Activated CD4-positive, alpha-beta memory T cell treated with anti-CD3 and anti-CD28 coated beads, Interleukin-2, amount 10 ng/mL, durations not matched to agents 7 days and 5 days (primary cell): ENCODE results near the gene DICER1. TPM values are rescaled to one million over a fixed set of nuclear protein-coding genes. Genes with fewer than 3 reads are reported as not detected.
"Not testable (repeated sequence)": the region's sequence is repeated elsewhere in the genome, so short reads cannot be mapped to it uniquely, and the experiment has no call there.

Experiments
- CTCF ChIA-PET: fragments of 350-600 bp; sonication (Branson Sonifier 250); formaldehyde crosslinking; loops from one replicate; lab custom pipeline; 2021; ENCODE audit warnings: antibody characterized with exemption, inconsistent platforms; lab: Charles Lee
- POLR2A ChIA-PET: fragments of 350-600 bp; sonication (Branson Sonifier 250); formaldehyde crosslinking; loops from one replicate; lab custom pipeline; 2021; ENCODE audit warnings: antibody characterized with exemption; lab: Charles Lee
- DNase-seq: peaks from one replicate; pipeline ENCODE4 v3.0.0-alpha.2; 2020
- H3K27ac Mint-ChIP-seq: one replicate; pipeline ENCODE4 v1.8.0; 2021; ENCODE audit warnings: mild to moderate bottlenecking, mixed read lengths
- H3K27me3 Mint-ChIP-seq: one replicate; pipeline ENCODE4 v1.8.0; 2021; ENCODE audit warnings: mixed read lengths
- H3K36me3 Mint-ChIP-seq: one replicate; pipeline ENCODE4 v1.8.0; 2021; ENCODE audit warnings: low read depth, mixed read lengths
- H3K4me1 Mint-ChIP-seq: one replicate; pipeline ENCODE4 v1.8.0; 2021; ENCODE audit warnings: mixed read lengths
- H3K4me3 Mint-ChIP-seq: one replicate; pipeline ENCODE4 v1.8.0; 2021; ENCODE audit warnings: mild to moderate bottlenecking, mixed read lengths
- H3K9me3 Mint-ChIP-seq: one replicate; pipeline ENCODE4 v1.8.0; 2021; ENCODE audit warnings: mixed read lengths
- total RNA-seq, 2 experiments: library from RNA; stranded (reverse); gene quantifications; one replicate each; pipeline ENCODE4 v1.2.3, GENCODE V29; 2021

Gene DICER1, protein sequence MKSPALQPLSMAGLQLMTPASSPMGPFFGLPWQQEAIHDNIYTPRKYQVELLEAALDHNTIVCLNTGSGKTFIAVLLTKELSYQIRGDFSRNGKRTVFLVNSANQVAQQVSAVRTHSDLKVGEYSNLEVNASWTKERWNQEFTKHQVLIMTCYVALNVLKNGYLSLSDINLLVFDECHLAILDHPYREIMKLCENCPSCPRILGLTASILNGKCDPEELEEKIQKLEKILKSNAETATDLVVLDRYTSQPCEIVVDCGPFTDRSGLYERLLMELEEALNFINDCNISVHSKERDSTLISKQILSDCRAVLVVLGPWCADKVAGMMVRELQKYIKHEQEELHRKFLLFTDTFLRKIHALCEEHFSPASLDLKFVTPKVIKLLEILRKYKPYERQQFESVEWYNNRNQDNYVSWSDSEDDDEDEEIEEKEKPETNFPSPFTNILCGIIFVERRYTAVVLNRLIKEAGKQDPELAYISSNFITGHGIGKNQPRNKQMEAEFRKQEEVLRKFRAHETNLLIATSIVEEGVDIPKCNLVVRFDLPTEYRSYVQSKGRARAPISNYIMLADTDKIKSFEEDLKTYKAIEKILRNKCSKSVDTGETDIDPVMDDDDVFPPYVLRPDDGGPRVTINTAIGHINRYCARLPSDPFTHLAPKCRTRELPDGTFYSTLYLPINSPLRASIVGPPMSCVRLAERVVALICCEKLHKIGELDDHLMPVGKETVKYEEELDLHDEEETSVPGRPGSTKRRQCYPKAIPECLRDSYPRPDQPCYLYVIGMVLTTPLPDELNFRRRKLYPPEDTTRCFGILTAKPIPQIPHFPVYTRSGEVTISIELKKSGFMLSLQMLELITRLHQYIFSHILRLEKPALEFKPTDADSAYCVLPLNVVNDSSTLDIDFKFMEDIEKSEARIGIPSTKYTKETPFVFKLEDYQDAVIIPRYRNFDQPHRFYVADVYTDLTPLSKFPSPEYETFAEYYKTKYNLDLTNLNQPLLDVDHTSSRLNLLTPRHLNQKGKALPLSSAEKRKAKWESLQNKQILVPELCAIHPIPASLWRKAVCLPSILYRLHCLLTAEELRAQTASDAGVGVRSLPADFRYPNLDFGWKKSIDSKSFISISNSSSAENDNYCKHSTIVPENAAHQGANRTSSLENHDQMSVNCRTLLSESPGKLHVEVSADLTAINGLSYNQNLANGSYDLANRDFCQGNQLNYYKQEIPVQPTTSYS (N-terminal part only)
- total RNA-seq: 10 to 100 TPM; 46.9 to 52.8 TPM

DNA sequence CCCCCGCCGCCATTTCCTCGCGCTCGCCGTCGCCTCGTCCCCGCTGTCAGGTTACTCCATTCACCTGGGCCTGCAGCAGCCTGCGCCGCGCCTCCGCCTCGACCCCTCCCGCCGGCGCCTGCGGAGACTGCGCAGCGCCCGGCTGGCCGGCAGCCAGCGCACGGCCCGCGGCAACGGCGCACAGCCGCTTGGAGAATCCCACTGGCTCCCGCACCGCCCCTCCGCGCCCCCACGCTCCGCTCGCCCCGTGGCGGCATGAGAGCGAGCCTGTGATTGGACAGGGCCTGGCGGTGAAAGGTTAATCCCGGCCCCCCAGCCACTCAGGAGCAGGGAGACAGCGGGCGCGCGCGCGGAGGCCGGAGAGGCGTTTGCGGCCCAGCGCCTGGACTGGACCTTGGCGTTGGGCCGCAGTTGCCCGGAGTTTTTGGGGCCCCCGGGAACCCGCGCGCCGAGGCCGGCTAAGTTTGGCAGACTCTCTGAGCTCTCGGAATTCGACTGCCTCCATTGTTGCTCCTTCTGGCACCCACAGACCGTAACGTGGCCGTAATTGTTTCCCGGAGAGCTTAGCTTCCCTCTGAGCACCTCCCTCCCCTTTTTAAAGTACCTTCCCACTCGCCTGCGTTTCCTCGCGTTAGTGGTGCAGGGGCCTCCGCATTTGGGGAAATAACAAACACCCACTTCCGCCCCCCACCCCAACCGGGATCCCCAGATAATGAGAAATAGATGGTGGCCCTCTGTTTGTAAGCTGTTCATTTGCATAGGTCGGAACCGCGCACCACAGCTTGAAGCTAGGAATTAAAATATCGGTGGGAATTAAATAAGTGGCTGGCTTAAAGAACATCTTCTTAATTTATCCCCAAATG lies at the start of gene DICER1:
DICER1 (minus strand) TSS at position 203 of the 863 bp plus-strand sequence. CDS start 24,071 bp downstream, outside the sequence.
- H3K27me3 Mint-ChIP-seq: no peaks in the 10 kb centered on the region
- POLR2A ChIA-PET: interaction anchor here (0.9 to 1.7 kb wide), 5 partner anchors 14 to 377 kb away, joined by 3 to 5 read pairs (median 4); partner anchors contain the start of gene CLMN

GRCh38 chr14:95206534-95206933 lies 49.2 kb upstream of the DICER1 start:
- H3K36me3 Mint-ChIP-seq: no peaks in the 10 kb centered on the region
- no peak for DNase-seq
- no peaks in the 10 kb centered on the region for H3K4me1 Mint-ChIP-seq
- no peak overlapping the region for H3K27ac Mint-ChIP-seq
- H3K9me3 Mint-ChIP-seq: no peaks in the 10 kb centered on the region
- H3K27me3 Mint-ChIP-seq: peaks cover 10% of the 10 kb centered on the region
- POLR2A ChIA-PET: no interaction called here
- no peak overlapping the region for H3K4me3 Mint-ChIP-seq
- CTCF ChIA-PET: no interaction called here

More for the DNA sequence above, at the start of gene DICER1:
- H3K4me3 Mint-ChIP-seq: peak within 1 kb of the TSS; percentile 95
- peaks cover 34% of the 10 kb centered on the region for H3K4me1 Mint-ChIP-seq
- peak; percentile 94 for DNase-seq
- peaks cover 13% of the 10 kb centered on the region for H3K36me3 Mint-ChIP-seq
- H3K9me3 Mint-ChIP-seq: no peaks in the 10 kb centered on the region
- peak within 1 kb of the TSS; percentile 96 for H3K27ac Mint-ChIP-seq
- CTCF ChIA-PET: no interaction called here

DNA sequence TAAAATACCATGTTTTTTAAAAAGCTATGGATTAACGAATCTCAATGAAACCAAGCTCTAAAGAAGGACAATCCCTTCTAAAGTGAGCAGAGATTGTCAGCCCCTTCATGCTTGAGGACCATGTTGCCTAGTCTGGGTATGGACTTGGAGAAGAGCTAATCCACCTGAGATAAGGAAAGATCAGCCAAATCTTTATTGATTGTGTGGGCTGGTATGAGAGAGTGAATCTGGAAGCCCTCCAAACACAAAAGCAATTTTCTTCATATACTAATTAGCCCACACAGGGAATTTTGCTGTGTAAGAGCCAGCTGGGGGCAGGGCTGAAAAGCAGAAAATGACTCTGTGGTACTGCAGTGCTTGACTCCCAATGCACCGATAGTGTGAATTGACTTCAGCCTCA lies 47.4 kb upstream of the DICER1 start:
- Mint-ChIP-seq H3K27ac (no peak overlapping the region), H3K36me3 (no peaks in the 10 kb centered on the region), H3K4me1 (no peaks in the 10 kb centered on the region), H3K4me3 (no peak overlapping the region), H3K9me3 (no peaks in the 10 kb centered on the region), H3K27me3 (peaks cover 10% of the 10 kb centered on the region)
- CTCF ChIA-PET: no interaction called here
- no peak for DNase-seq
- POLR2A ChIA-PET: no interaction called here

DNA sequence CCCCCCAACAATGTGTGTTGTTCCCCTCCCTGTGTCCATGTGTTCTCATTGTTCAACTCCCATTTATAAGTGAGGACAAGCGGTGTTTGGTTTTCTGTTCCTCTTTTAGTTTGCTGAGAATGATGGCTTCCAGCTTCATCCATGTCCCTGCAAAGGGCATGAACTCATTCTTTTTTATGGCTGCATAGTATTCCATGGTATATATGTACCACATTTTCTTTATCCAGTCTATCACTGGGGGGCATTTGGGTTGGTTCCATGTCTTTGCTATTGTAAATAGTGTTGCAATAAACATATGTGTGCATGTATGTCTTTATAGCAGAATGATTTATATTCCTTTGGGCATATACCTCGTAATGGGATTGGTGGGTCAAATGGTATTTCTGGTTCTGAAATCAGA lies 44.4 kb upstream of the DICER1 start:
- POLR2A ChIA-PET, DNase-seq, H3K4me3 Mint-ChIP-seq, H3K27ac Mint-ChIP-seq, H3K4me1 Mint-ChIP-seq, H3K9me3 Mint-ChIP-seq, CTCF ChIA-PET, H3K36me3 Mint-ChIP-seq: not testable (repeated sequence)
- peaks cover 10% of the 10 kb centered on the region for H3K27me3 Mint-ChIP-seq

GRCh38 chr14:95200404-95200803 lies 43.1 kb upstream of the DICER1 start:
- H3K27me3 Mint-ChIP-seq: peaks cover 8% of the 10 kb centered on the region

DNA sequence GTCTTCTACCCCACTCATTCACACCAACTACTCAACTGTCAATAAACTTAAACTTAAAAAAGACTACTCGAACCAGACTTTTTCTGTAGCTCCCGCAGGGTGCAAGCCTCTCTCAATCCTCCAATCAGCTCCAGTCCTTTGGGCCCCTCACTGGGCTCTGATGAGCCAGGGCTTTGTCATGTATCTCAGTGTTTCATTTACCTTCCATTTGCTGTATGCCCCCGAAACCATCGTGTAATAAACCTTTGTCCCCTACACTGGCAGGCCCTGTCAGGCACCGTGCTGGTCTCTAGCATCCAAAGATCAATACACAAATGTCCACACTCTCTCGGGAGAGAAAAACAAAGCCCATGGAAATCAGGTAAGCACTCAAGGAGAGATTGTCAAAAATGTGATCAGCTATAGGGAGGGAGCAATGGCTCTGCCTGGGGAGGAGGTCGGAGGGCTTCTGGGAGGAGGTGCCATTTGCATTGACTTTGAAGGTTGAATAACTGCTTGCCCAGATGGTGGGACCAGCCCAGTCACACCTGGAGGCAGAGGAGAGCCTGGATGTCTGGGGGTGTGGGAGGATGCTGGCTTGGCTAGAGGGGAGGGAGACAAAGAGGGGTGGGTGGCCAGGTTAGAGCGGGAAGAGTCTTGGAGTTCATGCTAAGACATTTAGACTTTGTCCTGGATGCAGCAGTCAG lies 42.1 kb upstream of the DICER1 start:
- no peaks in the 10 kb centered on the region for H3K4me1 Mint-ChIP-seq
- H3K9me3 Mint-ChIP-seq: no peaks in the 10 kb centered on the region
- POLR2A ChIA-PET: no interaction called here
- CTCF ChIA-PET: no interaction called here
- no peaks in the 10 kb centered on the region for H3K36me3 Mint-ChIP-seq
- peaks cover 5% of the 10 kb centered on the region for H3K27me3 Mint-ChIP-seq
- no peak for DNase-seq
- no peak overlapping the region for H3K27ac Mint-ChIP-seq
- no peak overlapping the region for H3K4me3 Mint-ChIP-seq

More at GRCh38 chr14:95200404-95200803, 43.1 kb upstream of the DICER1 start:
- POLR2A ChIA-PET: no interaction called here
- Mint-ChIP-seq H3K36me3 (no peaks in the 10 kb centered on the region), H3K4me3 (no peak overlapping the region), H3K9me3 (no peaks in the 10 kb centered on the region), H3K27ac (no peak overlapping the region), H3K4me1 (no peaks in the 10 kb centered on the region)
- DNase-seq: no peak
- CTCF ChIA-PET: no interaction called here

DNA sequence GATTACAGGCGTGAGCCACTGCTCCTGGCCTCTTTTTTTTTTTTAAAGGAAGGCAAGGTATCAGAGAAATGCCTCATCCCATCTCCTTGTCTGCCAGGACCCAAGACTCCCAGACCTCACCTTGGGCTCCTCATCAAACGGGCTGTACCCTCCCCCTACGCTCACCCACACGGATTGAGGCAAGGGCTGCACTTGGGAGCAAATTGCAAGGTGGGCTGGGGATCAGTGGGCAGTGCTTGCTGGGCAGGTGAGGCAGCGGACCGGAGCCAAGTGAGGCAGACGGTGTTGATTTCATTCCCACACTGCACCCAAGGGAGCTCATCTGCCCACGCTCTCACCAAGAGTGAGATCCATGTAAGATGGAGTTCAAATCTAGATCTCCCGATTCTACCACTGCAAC lies 41.0 kb upstream of the DICER1 start:
- H3K4me3 Mint-ChIP-seq: no peak overlapping the region
- POLR2A ChIA-PET: no interaction called here
- no peaks in the 10 kb centered on the region for H3K36me3 Mint-ChIP-seq
- DNase-seq: no peak
- no peaks in the 10 kb centered on the region for H3K9me3 Mint-ChIP-seq
- CTCF ChIA-PET: no interaction called here
- peaks cover 3% of the 10 kb centered on the region for H3K27me3 Mint-ChIP-seq
- no peak overlapping the region for H3K27ac Mint-ChIP-seq
- no peaks in the 10 kb centered on the region for H3K4me1 Mint-ChIP-seq

DNA sequence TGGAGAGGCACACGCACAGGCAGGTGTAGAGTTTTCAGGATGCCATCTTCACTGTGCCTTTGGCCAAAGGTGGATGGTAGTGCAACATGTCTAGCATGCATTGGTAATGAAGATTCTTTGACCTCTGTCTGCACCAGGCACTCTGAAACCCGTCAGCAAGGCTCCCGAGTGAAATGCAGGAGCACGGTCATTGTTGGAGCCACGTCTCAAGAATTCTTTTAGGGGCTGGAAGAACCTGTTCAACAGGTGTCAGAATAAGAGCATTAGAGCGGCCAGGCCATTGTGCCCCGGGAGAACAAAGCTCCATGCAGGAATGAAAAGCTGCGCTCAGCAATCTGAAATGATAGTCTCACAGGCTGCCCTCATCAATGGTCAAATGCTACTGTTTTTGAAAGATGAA lies 40.2 kb upstream of the DICER1 start:
- Mint-ChIP-seq H3K9me3 (no peaks in the 10 kb centered on the region), H3K4me3 (no peak overlapping the region), H3K27me3 (peaks cover 3% of the 10 kb centered on the region), H3K4me1 (no peaks in the 10 kb centered on the region), H3K36me3 (no peaks in the 10 kb centered on the region), H3K27ac (no peak overlapping the region)
- DNase-seq: no peak
- CTCF ChIA-PET: no interaction called here
- POLR2A ChIA-PET: no interaction called here

- peaks cover 3% of the 10 kb centered on the region for H3K27me3 Mint-ChIP-seq
- no peaks in the 10 kb centered on the region for H3K4me1 Mint-ChIP-seq
- POLR2A ChIA-PET: no interaction called here
- H3K27ac Mint-ChIP-seq: no peak overlapping the region
- no peak overlapping the region for H3K4me3 Mint-ChIP-seq
- no peak for DNase-seq
- no peaks in the 10 kb centered on the region for H3K36me3 Mint-ChIP-seq
- CTCF ChIA-PET: no interaction called here
- H3K9me3 Mint-ChIP-seq: no peaks in the 10 kb centered on the region
These were observed 39.7 kb upstream of the DICER1 start for GRCh38 chr14:95196826-95197545.

GRCh38 chr14:95196268-95196667 lies 38.9 kb upstream of the DICER1 start:
- H3K27ac Mint-ChIP-seq: no peak overlapping the region
- H3K4me1 Mint-ChIP-seq: no peaks in the 10 kb centered on the region
- H3K27me3 Mint-ChIP-seq: peaks cover 3% of the 10 kb centered on the region
- ChIA-PET CTCF (interaction anchor here (0.7 kb wide), 1 partner anchor 508 kb away, joined by 3 read pairs; no protein-coding TSS in a partner anchor), POLR2A (no interaction called here)
- H3K36me3 Mint-ChIP-seq: no peaks in the 10 kb centered on the region
- no peak overlapping the region for H3K4me3 Mint-ChIP-seq
- no peaks in the 10 kb centered on the region for H3K9me3 Mint-ChIP-seq
- DNase-seq: no peak

DNA sequence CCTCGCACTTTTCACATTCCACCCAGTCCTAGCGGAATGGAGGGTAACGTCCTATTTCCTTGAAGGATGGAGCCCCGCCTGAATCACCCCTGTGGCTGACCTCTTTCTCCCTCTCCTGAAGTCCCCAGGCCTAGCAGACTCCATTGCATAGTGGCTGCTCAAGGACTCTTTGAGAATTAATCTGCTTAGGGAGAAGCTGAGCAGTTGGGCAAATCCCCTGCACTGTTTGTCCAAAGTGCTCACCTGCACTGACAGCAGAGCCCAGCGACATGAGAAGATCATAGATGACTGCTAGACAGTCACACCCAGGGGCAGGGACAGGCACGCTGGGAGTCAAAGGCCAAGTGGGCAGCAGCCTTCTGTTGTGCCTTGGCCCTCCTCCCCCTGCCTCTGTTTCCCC lies 37.7 kb upstream of the DICER1 start:
- Mint-ChIP-seq H3K4me3 (no peak overlapping the region), H3K4me1 (no peaks in the 10 kb centered on the region), H3K27ac (no peak overlapping the region), H3K27me3 (peaks cover 3% of the 10 kb centered on the region), H3K9me3 (no peaks in the 10 kb centered on the region), H3K36me3 (no peaks in the 10 kb centered on the region)
- CTCF ChIA-PET: no interaction called here
- POLR2A ChIA-PET: no interaction called here
- DNase-seq: no peak
